Inflammatory macrophage (primary cell): ENCODE measurements around the gene CLDN10.
"Not testable (repeated sequence)": the region's sequence is repeated elsewhere in the genome, so short reads cannot be mapped to it uniquely, and the experiment has no call there.

Experiments
- DNase-seq, 2 donors: peaks; one replicate each; pipeline ENCODE4 v3.0.0-alpha.2; 2020 to 2022

CLDN10 gene

DNA sequence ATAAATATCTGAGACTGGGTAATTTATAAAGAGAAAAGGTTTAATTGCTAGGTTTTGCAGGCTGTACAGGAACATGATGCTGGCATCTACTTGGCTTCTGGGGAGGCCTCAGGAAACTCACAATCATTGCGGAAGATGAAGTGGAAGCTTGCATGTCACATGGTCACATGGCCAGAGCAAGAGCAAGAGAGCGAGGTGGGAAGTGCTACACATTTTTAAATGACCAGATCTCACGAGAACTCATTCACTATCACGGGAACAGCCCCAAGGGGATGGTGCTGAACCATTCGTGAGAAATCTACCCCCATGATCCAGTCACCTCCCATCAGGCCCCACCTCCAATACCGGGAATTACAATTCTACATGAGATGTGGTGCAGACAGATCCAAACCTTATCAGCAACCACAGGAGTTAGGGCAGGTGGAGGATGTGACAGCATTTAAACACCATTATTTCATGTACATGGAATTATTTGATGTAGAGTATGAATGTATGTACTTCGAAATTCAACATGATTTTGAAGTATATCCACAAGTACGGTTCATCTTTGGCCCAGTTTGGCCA lies 10.5 kb upstream of the CLDN10 start:
- no peak for DNase-seq

DNA sequence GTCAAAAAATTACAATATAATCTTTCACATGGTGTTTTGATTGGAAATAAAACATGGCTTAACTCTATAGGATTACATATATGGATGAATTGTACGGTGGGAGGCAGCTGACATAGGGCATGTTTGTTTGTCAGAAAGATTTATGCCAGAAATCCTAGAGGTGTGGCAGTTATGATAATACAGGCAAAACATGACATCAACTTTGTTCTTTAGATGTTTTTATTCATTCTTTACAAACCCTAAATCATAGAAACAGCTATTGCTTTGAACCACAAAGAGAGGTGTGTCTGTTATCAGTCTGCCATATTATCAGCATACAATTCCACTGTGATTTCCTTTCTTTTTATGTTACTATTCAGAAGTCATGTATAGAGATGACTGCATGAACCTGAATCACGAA lies 8.2 kb upstream of the CLDN10 start:
- no peak for DNase-seq

DNA sequence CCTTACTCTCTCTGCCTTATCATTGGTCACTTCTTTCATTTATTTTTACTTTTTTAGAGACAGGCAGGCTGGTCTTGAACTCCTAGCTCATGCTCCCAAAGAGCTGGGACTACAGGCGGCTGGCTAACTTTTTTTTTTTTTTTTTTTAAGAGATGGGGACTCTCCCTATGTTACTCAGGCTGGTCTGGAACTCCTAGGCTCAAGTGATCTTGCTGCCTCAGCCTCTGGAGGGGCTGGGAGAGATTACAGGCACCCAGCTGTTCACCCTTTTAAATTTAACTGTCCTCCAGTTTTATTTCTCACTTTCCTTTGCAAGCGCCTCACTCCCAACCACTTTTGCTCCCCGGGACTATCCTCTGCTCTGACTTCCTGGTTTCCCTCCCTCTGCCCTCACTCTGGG lies 5.6 kb upstream of the CLDN10 start:
- DNase-seq: no peak

GRCh38 chr13:95547531-95548167 lies 4.9 kb upstream of the CLDN10 start:
- no peak for DNase-seq

- DNase-seq: no peak
Measured at GRCh38 chr13:95552208-95552538, 347 bp upstream of the CLDN10 start.

- DNase-seq: peak in 1 of 2 donors; percentile 14
Measured at GRCh38 chr13:95553581-95554385, 1.3 kb downstream of the CLDN10 start.

DNA sequence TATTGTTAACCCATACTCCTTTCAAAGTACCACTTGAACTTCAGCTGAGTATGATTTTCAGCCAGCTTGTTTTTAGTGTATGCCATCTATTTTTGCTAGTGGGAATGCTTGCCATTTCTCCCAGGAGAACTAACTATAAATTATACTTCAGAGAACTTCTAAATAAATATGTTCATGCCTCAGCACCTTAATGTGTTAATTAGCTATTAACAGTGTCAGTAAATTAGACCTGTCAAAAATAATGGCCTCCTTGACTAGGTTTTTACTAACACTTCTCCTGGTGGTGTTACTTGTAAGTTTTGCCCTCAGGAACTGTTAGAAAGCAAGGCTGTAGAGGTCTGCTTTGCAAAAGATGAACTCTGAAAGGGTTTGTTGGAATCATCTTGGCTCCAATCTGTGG lies 4.5 kb downstream of the CLDN10 start:
- DNase-seq: no peak

DNA sequence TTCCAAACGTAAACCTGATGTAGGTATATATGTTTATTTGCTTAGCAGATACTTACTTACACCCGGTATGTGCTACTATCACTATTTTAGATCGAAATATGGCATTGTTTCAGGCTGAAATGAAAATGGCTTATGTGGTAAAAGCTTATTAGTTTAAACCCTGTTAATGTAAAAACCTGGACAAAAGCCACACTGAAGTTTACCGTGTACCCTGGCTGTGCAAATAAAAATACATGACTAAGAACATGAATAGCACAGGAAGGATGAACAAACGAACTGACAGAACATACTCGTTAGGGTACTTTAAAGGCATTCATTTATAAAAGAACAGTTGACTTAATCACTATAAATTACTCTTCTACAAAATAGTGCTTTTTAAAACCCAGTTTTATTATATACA lies 6.6 kb downstream of the CLDN10 start:
- no peak for DNase-seq

- no peak for DNase-seq
Measured at GRCh38 chr13:95560387-95560786, 7.9 kb downstream of the CLDN10 start.

DNA sequence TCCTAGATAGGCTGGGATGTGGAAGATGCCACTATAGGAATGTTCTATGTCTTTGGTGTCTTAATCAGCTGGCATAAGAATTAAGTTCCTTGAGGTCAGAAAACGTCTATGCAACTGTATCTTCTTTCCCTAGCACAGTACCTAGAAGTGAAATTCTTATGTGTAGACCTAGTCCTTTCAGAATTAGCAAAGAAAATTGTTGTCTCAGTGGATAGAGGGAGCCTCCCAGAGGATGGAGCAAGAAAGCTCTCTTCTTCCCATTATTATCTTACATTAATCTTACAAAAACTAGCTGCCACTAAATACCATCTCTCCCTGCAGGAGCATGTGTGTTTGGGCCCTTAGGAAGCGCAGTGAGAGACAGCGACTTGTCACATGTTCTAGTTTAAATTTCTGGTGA lies 11.6 kb downstream of the CLDN10 start:
- DNase-seq: no peak

DNA sequence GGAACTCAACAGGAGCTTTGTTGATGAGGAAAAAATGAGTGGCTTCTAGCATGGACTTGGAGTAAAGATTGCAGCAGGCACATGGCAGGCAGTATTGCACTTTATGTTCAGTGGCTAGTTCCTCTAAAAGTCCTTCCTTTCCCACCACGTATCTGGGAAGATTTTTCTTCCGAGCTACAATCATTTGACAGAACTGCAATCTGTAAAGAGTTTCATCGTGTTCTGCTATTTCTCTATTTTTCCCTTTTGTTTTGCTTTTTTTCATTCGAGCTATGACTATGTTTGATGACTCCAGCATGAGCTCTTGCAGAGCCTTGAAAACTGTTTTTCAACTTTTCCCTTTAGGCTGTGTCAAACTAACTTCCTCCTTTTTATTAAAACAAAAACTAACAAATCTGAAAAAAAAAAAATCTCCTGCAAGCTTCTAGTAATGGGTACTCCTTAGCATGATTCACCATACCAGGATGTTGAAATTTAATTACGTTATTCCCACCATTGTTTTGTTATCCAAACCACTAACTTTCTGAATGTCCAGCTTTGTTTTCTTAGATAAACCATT lies 12.3 kb downstream of the CLDN10 start:
- DNase-seq: peak; percentile 68 to 94

- DNase-seq: not testable (repeated sequence)
Measured at GRCh38 chr13:95565758-95566157, 13.2 kb downstream of the CLDN10 start.

- no peak for DNase-seq
Measured at GRCh38 chr13:95568131-95568530, 15.6 kb downstream of the CLDN10 start.

GRCh38 chr13:95570016-95570415 lies 17.5 kb downstream of the CLDN10 start:
- no peak for DNase-seq

GRCh38 chr13:95571941-95572340 lies 19.4 kb downstream of the CLDN10 start:
- no peak for DNase-seq

DNA sequence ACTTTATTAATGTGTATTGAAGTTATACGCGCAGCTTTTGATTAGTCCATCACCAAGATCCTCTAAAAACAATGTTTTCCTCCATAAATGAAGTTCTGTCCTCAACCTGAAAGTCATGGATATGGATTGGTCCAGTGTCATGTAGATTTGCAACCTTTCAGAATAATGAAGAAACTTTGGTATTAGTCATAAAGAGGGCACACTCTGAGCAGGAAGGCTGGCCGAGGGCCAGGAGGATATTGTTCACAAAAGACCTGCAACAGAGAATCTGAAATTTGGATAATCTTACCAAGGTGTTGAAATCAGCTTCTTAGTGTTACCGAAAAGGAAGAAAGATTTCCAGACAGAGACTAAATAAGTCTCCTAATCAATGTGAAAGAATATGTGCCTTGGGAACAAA lies 20.7 kb downstream of the CLDN10 start:
- DNase-seq: no peak

GRCh38 chr13:95579303-95579702 lies 26.8 kb downstream of the CLDN10 start:
- no peak for DNase-seq

DNA sequence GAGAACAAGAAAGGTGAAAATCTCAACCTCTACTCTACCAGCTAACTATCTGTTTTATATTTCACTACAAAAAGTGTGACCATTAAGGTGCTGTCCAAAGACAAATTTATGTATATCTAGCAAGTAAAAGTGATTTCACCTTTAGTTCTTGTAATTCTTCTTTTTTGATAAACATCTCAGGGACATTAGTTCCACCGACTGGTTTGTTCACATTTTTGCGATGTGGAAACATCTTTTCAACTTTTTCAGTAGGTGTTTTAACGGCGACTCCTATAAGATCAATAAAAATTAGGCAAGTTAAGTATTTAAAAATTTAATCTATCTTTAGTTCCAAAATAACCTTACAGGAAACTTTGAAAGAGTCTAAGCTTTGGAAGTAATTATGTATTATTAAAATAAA lies 33.3 kb downstream of the CLDN10 start:
- no peak for DNase-seq

DNA sequence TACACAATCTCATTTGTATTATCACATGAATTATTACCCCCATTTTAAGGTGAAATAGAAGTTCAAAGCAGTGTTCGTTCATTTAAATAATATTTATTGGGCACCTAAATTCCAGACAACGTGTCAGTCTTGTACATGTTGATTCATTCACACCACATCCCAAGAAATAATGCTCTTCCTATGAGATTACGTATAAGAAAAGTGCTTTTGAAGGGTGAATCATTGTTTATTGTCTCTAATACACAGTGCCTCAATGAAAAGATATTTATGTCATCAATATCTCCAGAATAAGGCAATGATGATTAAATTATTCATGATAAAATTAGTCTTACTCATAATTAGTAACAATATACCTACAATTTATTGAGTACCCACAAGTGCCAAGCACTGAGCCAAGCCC lies 35.6 kb downstream of the CLDN10 start:
- DNase-seq: no peak

GRCh38 chr13:95588721-95589120 lies 36.2 kb downstream of the CLDN10 start:
- no peak for DNase-seq

GRCh38 chr13:95593462-95593861 lies 40.9 kb downstream of the CLDN10 start:
- no peak for DNase-seq

DNA sequence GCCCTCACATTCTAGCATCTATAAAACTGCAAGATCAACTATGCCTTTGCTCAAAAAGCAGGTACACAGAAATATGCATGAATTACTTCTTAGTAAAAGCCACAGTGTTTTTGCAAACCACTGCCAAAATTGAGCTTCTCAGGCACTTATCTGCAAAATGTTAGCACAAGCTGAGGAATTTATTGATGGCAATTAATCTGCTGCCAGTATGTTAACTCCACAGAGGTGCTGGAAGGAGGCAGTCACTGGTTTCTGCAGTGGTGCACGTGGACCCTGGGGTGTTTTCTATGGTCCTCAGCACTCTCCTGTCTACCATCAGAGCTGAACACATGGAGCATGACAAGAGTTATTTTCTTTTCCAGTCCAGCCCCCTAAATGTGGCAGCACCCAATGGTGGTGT lies 44.2 kb downstream of the CLDN10 start:
- DNase-seq: no peak

DNA sequence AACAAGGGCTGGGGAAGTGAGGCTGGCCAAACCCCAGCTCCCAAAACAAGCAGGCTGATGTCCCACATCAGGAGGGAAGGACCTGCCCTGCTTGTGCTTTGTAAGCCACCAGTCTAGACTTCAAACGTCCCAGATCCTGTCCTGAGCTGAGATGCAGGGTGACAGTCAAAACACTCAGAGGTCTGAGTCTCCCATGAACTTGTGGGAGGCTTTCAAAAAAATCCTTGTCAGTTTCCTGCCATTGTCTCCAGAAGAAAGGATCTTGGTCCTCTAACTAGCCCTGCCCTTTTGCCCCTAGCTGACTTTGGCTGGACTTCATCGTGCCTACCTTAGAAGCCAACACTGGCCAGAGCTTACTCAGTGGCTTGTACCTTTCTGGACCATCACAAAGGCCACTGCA lies 48.7 kb downstream of the CLDN10 start:
- DNase-seq: no peak

DNA sequence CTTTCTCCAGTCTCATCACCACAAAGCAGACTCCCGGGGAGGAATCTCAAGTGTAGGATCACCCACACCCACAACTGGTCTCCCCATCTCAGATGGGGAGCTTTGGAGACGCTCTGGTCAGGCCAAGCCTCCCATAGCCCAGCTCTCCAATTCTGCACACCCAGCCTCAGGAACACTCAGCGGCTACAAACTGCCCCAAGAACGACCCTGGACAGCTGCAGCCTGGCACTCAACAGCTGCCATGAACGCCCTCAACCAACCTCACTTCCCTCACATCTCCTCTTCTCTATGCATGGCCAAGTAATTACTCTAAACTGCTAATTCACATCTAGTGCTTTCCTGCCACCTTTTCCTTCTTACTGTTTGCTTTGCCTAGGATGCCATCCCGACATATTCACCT lies 49.4 kb downstream of the CLDN10 start:
- DNase-seq: no peak
